OCI-M2 (cell line): ENCODE data around the gene PDXK.

Experiments used
- DNase-seq: peaks from one replicate; lab custom pipeline; 2025; ENCODE audit not compliant: unreplicated experiment; lab: John Stamatoyannopoulos, UW

Gene PDXK

DNA sequence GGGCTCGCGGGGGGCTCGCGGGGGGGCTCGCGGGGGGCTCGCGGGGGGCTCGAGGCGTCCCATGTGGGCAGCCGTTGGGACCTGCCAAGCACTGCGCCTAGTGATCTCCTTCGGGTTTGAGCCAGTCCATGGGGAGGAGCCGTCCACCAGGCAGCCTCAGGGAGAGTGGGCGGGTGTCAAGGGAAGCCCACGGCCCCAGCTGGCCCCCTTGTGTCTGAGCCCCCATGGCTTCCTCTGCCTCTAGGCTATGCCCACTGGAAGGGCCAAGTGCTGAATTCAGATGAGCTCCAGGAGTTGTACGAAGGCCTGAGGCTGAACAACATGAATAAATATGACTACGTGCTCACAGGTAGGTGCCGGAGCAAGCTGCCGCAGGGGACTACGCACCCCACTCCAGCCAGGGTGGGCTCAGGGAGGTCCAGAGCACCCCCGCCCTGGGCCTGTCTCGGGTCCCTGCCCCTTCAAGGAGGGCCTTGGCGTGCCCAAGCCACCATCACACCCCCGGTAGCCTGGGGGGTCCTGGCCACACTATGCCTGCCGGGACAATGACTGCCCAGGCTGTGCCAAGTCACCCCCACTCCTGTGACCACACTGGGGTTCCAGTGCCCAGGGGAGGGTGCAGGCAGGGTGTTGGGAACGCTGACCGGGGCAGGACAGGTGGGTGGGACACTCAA is 22.6 kb downstream of the PDXK start:
- DNase-seq = no peak

DNA sequence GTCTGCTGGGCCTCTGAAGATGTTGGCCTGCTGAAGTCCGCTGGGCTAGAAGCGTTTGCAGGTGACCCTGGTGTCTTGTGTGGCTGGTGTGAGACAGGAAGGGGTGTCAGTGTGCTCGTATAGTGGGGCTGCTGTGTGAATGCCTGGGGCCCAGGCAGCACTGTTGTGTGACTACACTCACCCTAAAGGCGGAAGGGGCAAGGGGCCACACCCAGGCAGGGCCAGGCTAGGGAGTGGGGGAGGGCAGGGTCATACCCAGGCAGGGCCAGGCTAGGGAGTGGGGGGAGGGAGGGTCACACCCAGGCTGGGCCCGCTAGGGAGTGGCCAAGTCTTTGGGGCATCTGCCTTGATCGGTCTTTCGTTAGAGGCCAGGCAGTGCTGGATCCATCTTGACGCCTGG is 25.0 kb downstream of the PDXK start:
- DNase-seq = no peak

DNA sequence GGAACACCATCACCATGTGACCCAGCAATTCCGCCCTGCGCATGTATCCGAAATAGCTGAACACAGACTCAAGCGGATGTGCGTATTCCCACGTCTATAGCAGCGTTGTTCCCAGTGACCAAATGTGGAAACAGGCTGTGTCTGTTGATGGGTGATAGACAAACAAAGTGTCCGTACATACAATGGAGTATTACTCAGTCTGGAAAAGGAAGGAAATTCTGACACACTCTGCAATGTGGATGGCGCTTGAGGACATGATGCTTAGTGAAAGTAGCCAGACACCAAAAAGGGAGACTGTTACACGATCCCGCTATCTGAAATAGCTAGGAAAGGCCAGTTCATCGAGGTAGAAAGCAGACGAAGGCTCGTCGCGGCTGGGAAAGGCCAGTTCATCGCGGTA is 25.8 kb downstream of the PDXK start:
- no peak for DNase-seq

DNA sequence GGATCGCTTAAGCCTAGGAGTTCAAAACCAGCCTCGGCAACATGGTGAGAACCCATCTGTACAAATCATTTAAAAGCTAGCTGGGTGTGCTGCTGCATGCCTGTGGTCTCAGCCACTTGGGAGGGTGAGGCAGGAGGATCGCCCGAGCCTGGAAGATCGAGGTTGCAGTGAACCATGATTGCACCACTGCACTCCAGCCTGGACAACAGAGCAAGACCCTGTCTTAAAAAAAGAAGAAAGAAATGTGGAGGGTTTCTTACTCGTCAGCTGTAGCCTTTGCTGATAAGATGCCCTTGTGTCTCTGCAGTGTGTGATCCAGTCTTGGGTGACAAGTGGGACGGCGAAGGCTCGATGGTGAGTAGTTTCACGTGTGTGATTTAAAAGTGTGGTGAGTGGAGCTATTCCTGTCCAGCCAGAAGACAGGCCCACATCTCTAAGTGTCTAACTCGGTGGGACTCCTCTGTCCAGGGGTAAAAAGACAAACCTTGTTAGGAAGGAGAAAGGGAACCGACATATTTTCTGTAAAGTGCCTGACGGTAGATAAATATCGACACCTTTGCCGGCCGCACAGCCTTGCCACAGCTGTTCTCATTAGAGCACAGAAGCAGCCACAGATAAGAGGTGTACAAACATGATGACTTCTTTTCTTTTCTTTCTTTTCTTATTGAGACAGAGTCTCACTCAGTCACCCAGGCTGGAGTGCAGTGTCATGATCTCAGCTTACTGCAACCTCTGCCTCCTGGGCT is 27.0 kb downstream of the PDXK start:
- DNase-seq = no peak

DNA sequence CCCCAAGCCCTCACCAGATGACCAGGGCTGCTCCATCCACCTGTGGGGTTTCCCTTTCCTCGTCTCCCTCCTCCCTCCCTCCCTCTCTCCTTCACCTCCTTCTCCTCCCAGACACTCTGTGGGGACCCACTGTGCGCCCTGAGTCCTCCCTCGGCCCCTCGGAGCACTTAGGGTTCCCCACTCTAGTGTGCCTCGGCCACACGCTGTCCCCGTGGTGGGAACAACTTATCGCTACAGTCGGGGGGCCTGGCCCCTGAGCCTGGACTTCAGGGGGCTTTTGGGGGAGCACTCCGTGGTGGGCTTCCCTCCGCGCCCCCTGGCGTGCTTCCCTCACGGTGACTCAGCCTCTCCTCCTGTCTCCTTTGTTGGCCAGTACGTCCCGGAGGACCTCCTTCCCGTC is 29.7 kb downstream of the PDXK start:
- DNase-seq = no peak

DNA sequence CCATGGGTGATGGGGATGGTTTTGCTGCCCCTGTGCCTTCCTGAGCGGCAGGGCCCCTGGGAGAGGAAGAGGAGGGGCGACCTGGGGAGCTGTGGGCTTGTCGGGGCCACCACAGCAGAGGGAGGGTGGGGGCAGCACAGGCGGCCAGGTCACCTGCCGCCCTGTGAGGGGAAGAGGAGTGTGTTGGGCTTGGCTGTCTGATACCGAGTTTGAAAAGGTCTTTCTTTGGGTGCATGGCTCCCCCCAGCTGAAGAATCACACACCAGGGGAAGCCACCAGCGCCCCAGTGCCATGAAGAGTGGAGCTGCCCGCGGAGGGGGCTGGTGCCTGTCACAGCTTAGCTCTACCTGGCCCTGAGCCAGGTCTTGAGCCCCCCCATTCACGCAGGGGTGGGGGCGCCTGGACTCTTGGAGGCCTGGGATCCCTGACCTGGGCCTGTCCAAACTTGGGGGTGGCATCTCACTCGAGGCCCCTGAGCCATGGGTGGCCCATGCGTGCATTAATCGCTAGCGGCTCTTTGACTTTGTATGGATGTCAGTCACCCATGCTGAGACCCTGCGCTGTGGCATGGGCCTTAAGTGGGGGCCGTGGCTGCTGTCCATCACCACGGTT is 30.8 kb downstream of the PDXK start:
- DNase-seq = no peak

DNA sequence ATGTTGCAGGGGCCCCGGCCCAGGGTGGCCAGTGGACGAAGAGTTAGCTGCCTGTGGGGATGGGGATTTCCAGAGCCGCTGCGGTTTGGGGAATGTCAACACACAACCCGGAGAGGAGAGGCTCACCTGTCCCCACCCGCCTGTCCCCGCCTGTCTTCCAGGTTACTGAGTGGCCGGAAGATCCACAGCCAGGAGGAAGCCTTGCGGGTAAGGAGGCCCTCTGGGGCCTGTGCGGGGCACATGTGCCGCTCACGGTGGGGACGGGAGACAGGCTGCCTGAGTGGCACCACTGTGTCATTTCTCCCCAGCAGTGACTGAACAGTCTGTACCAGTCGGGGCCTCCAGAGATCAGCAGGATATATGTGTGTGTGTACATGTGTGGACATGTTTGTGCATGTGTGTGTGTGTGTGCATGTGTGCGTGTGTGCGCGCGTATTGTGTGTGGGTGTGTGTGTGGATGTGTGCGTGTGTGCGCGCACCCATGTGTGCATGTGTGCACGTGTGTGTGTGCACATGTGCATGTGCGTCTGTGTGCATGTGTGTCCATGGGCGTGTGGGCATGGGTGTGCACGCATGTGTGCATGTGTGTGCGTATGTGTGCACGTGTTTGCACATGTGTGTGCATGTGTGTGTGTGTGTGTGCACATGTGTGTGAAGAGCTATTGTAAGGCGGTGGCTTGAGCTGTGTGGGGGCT is 31.6 kb downstream of the PDXK start:
- DNase-seq = no peak

DNA sequence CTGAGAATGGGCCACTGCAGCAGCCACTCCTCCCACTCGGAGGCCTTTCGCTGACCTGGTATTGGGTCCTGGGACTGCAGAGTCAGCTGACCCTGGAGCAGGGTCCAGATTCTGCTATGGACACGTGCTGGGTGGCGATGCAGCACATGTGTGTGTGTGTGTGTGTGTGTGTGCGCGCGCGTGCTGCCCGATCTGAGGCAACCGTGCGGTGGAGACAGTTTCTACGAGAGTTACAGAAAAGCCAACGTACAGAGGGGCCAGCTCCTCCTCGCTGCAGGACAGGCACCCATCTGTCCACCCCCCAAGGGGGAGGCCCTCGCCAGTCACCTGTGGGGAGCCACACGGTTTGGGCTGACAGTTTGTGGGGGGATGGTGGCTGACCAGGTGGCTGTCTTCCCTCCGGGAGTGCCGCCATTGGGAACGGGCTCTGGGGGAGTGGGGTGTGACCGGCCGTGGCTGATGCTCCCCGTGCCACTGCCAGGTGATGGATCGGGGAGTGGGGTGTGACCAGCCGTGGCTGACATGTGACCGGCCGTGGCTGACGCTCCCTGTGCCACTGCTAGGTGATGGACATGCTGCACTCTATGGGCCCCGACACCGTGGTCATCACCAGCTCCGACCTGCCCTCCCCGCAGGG is 33.1 kb downstream of the PDXK start:
- no peak for DNase-seq

DNA sequence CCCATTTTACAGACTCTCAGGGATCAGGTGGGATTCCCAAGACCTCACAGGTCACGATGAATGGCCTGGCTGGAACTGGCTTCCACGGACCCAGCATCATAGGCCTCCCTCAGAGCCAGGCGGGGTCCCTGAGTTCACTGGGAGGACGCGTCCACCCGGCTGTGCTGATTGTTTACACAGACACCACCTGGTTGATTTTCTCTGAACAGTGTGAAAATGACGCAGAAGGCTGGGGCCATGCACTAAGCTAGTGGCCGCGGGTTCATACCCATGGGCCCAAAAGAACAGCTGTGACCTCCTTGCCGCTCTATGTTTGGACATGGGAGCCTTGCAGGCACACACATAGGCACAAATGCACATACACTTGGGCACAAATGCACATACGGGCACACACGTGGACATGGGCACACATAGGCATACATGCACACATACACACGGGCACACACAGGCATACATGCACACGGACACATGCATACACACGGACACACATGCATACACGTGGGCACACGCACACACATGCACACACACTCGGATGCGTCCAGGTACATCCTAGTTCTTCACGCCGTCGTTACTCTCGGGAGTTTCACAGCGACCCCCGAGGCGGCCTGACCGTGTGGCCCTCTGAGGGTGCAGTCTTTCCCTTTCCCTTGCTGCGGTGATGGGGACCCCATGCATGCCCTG is 34.0 kb downstream of the PDXK start:
- DNase-seq = no peak

DNA sequence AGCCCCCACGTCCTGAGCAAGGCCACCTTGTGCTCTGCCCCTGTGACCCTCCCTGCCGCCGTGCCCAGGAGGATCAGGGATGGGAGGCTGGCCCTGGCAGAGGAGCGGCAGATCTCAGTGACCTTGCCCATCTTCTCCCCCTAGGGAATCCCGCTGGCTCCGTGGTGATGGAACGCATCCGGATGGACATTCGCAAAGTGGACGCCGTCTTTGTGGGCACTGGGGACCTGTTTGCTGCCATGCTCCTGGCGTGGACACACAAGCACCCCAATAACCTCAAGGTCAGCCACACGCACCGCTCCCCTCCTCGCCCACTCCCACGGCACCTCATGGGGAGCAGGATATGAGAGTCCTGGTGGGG is 34.5 kb downstream of the PDXK start:
- no peak for DNase-seq

DNA sequence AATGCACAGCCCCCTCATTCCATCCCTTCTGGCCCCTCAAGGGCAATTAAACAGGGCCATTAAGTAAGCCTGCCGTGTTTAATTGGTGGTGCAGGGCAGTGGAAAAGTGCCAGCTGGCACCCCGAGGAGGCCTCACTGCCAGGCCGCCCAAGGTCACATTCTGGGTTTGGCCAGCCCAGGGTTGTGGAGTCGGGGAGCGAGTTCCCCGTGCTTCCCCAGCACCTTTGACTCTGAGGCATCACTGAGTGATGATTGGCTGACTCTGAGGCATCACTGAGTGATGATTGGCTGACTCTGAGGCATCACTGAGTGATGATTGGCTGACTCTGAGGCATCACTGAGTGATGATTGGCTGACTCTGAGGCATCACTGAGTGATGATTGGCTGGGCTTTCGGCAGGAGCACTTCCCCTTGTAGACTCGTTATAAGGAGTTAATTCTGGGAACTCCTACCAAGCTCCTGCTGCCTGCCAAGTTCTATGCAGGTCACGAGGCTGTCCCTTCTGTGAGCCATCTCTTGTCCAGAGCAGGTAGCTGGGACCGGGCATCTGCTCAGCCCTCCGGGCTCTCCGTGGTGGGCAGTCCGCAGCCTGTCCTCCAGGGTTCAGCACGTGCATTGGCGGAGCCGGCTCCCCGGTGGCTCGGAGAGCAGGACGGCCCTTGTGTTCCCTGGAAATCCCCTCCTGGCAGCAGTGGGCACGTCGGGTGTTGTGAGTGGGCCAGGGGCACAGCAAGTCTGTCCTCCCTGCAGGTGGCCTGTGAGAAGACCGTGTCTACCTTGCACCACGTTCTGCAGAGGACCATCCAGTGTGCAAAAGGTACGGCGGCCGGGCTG is 36.2 kb downstream of the PDXK start:
- no peak for DNase-seq

DNA sequence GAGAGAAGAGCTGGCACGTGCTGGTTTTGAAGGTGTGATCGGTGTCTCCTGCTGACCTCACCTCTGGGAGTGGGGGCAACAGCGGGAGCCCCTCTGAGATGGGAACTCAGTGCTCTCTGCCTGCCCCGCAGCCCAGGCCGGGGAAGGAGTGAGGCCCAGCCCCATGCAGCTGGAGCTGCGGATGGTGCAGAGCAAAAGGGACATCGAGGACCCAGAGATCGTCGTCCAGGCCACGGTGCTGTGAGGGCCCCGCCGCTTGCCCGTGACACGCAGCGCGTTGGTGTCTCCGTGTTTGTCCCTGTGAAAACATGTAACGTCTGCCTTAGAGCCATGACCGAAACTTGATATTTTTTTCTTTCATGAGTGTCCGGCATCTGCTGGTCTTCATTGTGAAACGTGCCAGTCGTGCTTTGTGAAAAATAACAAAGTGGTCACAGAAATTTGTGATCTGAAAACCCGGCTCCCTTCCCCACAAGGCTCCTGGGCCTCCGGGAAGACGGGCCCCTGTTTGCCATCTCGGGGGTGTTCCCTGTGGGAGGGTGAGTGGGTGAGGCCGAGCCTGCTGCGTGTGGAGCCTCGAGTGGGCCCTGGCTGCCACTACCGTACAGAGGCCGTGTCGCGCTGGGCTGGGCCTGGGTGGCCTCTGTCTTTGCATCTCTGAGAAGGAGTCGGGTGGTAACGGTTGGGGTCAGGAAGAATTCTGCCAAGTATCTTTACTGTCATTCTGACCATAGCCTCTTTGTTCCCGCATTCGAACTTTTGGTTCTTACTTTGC is 37.1 kb downstream of the PDXK start:
- DNase-seq = no peak

DNA sequence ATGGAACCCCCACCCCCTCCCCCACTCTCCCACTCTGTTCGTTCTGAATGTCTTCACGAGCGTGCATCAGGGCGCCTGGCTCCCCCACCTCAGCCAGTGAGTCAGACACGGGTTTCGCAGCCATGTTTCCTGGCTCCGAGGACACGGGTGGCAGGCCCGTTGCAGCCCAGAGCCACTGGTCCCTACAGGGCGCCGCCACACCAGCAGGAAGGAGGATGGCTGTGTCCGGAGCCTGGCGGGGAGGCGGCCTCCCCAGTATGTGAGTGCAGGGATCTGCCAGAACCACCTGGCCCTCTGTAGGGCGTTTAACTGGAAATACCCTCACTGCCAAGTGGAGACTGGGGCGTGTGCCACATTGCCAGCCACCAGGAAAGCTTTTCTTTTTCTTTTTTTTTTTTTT is 38.7 kb downstream of the PDXK start:
- no peak for DNase-seq

DNA sequence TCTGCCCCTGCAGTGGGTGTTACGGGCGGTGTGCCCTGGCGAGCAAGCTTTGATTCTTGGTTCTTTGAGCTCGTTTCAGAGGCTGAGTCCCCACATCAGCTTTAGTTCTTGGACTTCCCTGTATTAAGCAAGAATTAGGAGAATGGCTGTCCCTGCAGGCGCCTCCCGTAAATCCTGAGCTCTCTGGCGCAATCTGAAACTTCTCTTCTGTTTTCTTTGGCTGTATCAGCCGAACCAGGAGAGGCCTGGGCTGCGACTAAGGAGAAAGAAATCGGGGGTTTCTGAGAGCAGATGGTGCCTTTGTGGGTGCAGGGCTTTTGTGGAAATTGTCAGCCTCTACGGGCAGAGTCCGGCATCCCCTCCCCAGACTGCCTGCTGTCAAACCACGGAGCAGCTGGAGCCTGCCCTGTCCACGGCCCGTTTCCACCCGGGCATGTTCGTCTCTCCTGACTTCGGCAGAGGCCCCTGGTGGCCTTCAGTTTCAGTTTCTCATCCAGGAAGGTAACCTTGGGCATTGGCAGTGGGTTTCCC is 39.2 kb downstream of the PDXK start:
- no peak for DNase-seq

DNA sequence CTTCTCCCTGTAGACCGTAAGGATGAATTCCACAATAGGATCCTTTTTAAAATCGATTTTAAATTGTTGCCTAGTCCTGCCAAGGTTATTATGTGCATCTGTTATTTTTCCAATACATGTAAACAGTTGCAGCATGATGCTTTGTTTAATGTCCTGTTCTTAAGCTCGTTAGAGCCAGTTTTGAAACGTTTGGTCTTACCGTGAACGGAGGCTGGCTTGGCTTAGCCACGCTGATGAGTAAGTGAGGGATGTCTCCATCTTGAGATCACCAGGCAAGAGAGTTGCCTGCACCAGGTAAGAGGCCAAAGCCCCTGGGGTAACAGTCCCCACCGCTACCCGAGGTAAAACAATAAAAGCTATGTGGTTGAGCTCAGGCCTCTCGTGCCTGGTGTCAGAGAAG is 39.9 kb downstream of the PDXK start:
- DNase-seq = no peak

DNA sequence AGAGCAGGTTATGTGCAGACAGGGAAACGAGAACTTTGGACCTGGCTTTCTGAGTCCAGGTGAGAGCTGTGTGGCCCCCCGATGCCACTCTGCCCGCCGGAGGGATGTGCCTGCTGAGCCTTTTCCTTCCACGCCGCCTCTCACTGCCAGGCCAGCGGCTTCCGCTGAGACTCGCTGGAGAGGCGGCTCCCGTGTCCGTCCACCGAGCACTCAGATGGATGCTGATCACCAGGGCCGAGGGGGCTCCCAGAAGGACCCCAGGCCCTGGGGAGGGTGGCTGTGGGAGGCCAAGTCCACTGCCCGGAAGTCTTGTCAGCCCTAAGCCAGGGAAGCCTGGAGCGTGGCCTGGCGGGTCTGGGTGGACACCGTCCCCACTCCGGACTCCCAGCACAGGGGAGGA is 40.7 kb downstream of the PDXK start:
- no peak for DNase-seq

DNA sequence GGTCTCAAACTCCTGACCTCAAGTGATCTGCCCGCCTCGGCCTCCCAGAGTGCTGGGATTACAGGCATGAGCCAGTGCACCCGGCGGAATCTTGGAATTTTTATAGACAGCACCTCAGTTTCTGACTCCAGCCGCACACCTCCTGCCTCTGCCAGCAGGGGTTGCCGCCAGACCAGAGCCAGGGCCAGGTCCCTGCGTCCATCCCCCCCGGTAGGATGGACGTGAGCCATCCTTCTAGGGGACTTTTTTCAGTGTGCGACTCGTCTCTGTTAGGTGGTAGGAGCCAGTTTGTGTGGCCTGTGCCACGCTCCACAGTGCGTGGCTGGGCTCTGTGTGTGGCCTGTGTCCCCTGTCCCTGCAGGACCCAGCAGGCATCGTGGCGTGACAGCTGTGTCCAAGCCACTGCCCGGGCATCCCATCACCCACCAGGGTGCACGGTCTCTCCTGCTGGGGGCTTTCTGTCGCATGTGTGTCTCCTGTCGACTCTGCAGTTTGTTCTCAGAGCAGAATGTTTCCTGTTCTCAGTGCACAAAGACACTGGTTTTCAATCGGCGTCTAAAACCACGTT is 41.5 kb downstream of the PDXK start:
- DNase-seq = no peak

DNA sequence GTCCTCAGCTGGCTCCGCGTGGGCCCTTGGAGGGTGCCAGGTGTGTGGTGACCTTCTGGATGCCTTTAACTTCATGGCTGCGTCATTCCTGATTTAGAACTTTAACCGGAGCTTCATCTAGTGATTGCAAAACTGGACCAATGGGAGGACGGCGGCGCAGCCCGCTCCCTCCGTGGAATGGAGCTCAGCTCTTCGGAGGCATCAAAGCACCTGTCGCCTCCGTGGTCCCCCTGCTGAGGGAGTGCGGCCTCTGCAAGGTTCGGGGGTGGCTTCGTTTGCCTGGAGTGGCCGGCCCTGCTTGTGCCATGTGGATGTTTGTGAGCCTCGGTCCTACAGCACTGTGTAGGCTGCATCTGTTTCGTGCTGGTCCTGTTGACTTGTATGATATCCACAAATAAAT is 43.0 kb downstream of the PDXK start:
- DNase-seq = no peak
